CD14-positive monocyte (primary cell): Measurements from ENCODE around the gene ACBD6. TPM values are rescaled to one million over a fixed set of nuclear protein-coding genes. Genes with fewer than 3 reads are reported as not detected.

Source experiments
- DNase-seq, 3 donors: peaks; one replicate each; pipeline ENCODE4 v3.0.0-alpha.2; 2011 to 2022
- H2AFZ ChIP-seq: 2 replicates; pipeline ENCODE4 v1.6.0; 2012; ENCODE audit warnings: mild to moderate bottlenecking, low read depth, low read length, inconsistent platforms; ENCODE audit not compliant: insufficient read depth, poor library complexity, severe bottlenecking
- H3K27ac ChIP-seq, 2 donors: 1 replicate in 1 of 2; 2 replicates in 1 of 2; pipeline ENCODE4 v1.5.1; 2012 to 2013; ENCODE audit warnings: low read length in 2 of 2, control low read depth in 1 of 2, inconsistent platforms in 1 of 2, low read depth in 1 of 2, mild to moderate bottlenecking in 1 of 2
- H3K27me3 ChIP-seq, 2 donors: one replicate each; pipeline versions ENCODE4 v1.6.0 to v1.6.1; 2011 to 2013; ENCODE audit warnings: low read length in 2 of 2; ENCODE audit not compliant: control insufficient read depth in 2 of 2, insufficient read depth in 2 of 2
- H3K36me3 ChIP-seq, 2 donors: replicated peaks in 1 of 2; 1 replicate in 1 of 2; 2 replicates in 1 of 2; pipeline versions ENCODE4 v1.5.1 to v1.6.1; 2012 to 2013; ENCODE audit warnings: low read length in 2 of 2, control low read depth in 1 of 2, inconsistent platforms in 1 of 2, mild to moderate bottlenecking in 1 of 2; ENCODE audit not compliant: insufficient read depth in 2 of 2, control insufficient read depth in 1 of 2
- H3K4me1 ChIP-seq, 2 donors: 1 replicate in 1 of 2; 2 replicates in 1 of 2; pipeline versions ENCODE4 v1.5.1 to v1.6.1; 2012 to 2013; ENCODE audit warnings: low read length in 2 of 2, control low read depth in 1 of 2, inconsistent platforms in 1 of 2, mild to moderate bottlenecking in 1 of 2, moderate library complexity in 1 of 2; ENCODE audit not compliant: insufficient read depth in 2 of 2, control insufficient read depth in 1 of 2
- H3K4me2 ChIP-seq: replicated peaks from 2 replicates; pipeline ENCODE3; 2012; ENCODE audit warnings: low read length, moderate library complexity, mild to moderate bottlenecking; ENCODE audit not compliant: poor library complexity, severe bottlenecking; ENCODE audit errors: extremely low read depth
- H3K4me3 ChIP-seq, 3 experiments: fragments of 200-600 bp in 1 of 3; sonication (generic) in 1 of 3; replicated peaks in 1 of 3; 1 replicate in 2 of 3; 2 replicates in 1 of 3; pipeline ENCODE4 v1.5.1; 2011 to 2013; ENCODE audit warnings: low read length in 3 of 3, mild to moderate bottlenecking in 3 of 3, control low read depth in 2 of 3, low read depth in 2 of 3, inconsistent platforms in 1 of 3, moderate library complexity in 1 of 3
- H3K79me2 ChIP-seq: 2 replicates; pipeline ENCODE4 v1.6.0; 2012; ENCODE audit warnings: mild to moderate bottlenecking, control low read depth, inconsistent platforms, low read length, moderate library complexity; ENCODE audit not compliant: insufficient read depth
- H3K9ac ChIP-seq: 2 replicates; pipeline ENCODE4 v1.6.0; 2017; ENCODE audit warnings: low read length, mild to moderate bottlenecking; ENCODE audit not compliant: insufficient read depth, poor library complexity, severe bottlenecking
- H3K9me3 ChIP-seq, 2 donors: replicated peaks in 1 of 2; 1 replicate in 1 of 2; 2 replicates in 1 of 2; pipeline versions ENCODE4 v1.5.1 to v1.6.1; 2012 to 2013; ENCODE audit warnings: low read length in 2 of 2, control low read depth in 1 of 2; ENCODE audit not compliant: control insufficient read depth in 1 of 2, insufficient read depth in 1 of 2
- H4K20me1 ChIP-seq: 2 replicates; pipeline ENCODE4 v1.6.0; 2012; ENCODE audit warnings: mild to moderate bottlenecking, low read length, control low read depth, moderate library complexity; ENCODE audit not compliant: insufficient read depth
- H3K27ac Mint-ChIP-seq, 7 donors: one replicate each; pipeline ENCODE4 v1.8.0; 2020; ENCODE audit warnings: mild to moderate bottlenecking in 7 of 7, mixed read lengths in 7 of 7, moderate library complexity in 6 of 7, inconsistent platforms in 2 of 7
- H3K27me3 Mint-ChIP-seq, 3 donors: one replicate each; pipeline ENCODE4 v1.8.0; 2021 to 2022; ENCODE audit warnings: low read depth in 3 of 3, mild to moderate bottlenecking in 3 of 3, mixed read lengths in 3 of 3, moderate library complexity in 3 of 3, inconsistent platforms in 1 of 3
- H3K36me3 Mint-ChIP-seq, 2 donors: one replicate each; pipeline ENCODE4 v1.8.0; 2020; ENCODE audit warnings: mixed read lengths in 2 of 2, inconsistent platforms in 1 of 2, mild to moderate bottlenecking in 1 of 2
- H3K4me1 Mint-ChIP-seq: one replicate; pipeline ENCODE4 v1.8.0; 2020; ENCODE audit warnings: mild to moderate bottlenecking, mixed read lengths
- H3K4me3 Mint-ChIP-seq, 2 donors: one replicate each; pipeline ENCODE4 v1.8.0; 2020; ENCODE audit warnings: mild to moderate bottlenecking in 2 of 2, mixed read lengths in 2 of 2, moderate library complexity in 1 of 2
- H3K9me3 Mint-ChIP-seq, 7 donors: one replicate each; pipeline ENCODE4 v1.8.0; 2020 to 2022; ENCODE audit warnings: mixed read lengths in 7 of 7, mild to moderate bottlenecking in 6 of 7, moderate library complexity in 6 of 7, inconsistent platforms in 2 of 7
- WGBS: methylation state at CpG from one replicate; pipeline ENCODE4 v1.1.5; 2013; ENCODE audit warnings: missing lambda C conversion rate; ENCODE audit not compliant: insufficient coverage; 5-methylcytosine and 5-hydroxymethylcytosine counted together
- intact Hi-C, 2 donors: fragments of 100-400 bp; cut with micrococcal nuclease; formaldehyde crosslinking; loops; one replicate each; pipeline versions ENCODE4 v1.15.0 to v1.15.1; 2023
- polyA plus RNA-seq, 3 donors: library from polyadenylated mRNA; depleted of rRNA in 1 of 3; unstranded in 2 of 3; stranded (reverse) in 1 of 3; fragments of 300-500 nt in 2 of 3; fragments of >200 nt in 1 of 3; fragmentation: Illumina TruSeq in 2 of 3; gene quantifications; 1 replicate in 2 of 3; 2 replicates in 1 of 3; pipeline ENCODE4 v1.2.3, GENCODE V29; 2012 to 2021
- TF ChIP-seq, protein P1 (sequence below): fragments of 200-600 bp; IDR thresholded peaks from one replicate; pipeline ENCODE4 v1.8.0; 2022; ENCODE audit warnings: antibody characterized with exemption, mild to moderate bottlenecking

Gene ACBD6
- polyA plus RNA-seq, 3 donors = 19.3 to 35.3 (median 19.7) TPM

DNA sequence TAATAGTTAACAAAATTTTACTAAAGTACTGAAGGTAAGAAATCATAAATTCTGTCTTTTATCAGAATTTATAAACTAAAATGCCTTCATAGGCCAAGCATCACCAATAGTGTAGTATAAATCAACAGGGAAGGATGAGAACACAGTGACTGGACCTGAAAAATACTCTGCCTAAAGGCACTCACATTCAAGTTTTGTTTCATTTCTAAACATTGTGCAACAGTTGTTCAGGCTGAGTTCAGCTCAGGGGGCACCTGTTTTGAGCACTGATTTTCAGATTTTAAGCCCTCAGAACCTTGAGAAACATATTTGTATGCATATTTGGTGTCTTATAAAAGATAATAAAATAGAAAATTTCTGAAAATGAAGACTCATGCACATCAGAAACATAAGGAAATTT is 12.4 kb downstream of the ACBD6 start:
- Histone ChIP-seq H3K27ac (no peak overlapping the region), H3K36me3 (peaks cover 33 to 70% of the 10 kb centered on the region in 2 donors), H3K4me1 (no peaks in the 10 kb centered on the region), H2AFZ (no peak overlapping the region), H3K4me2 (no peak overlapping the region), H3K9ac (no peak overlapping the region), H3K27me3 (no peaks in the 10 kb centered on the region), H3K79me2 (no peaks in the 10 kb centered on the region), H4K20me1 (no peaks in the 10 kb centered on the region), H3K9me3 (no peaks in the 10 kb centered on the region), H3K4me3 (no peak overlapping the region)
- no peak for DNase-seq
- Mint-ChIP-seq H3K4me1 (peaks cover 2% of the 10 kb centered on the region), H3K36me3 (peaks cover 54 to 58% of the 10 kb centered on the region in 2 donors), H3K27ac (no peak overlapping the region), H3K9me3 (no peaks in the 10 kb centered on the region), H3K27me3 (peaks cover 0 to 2% (median 0%) of the 10 kb centered on the region in 3 donors), H3K4me3 (no peak overlapping the region)
- intact Hi-C loops = loop anchor here in 1 of 2 donors (10.0 kb wide), 1 partner anchor 75 kb away; no protein-coding TSS in a partner anchor
- TF ChIP-seq, protein P1, sequence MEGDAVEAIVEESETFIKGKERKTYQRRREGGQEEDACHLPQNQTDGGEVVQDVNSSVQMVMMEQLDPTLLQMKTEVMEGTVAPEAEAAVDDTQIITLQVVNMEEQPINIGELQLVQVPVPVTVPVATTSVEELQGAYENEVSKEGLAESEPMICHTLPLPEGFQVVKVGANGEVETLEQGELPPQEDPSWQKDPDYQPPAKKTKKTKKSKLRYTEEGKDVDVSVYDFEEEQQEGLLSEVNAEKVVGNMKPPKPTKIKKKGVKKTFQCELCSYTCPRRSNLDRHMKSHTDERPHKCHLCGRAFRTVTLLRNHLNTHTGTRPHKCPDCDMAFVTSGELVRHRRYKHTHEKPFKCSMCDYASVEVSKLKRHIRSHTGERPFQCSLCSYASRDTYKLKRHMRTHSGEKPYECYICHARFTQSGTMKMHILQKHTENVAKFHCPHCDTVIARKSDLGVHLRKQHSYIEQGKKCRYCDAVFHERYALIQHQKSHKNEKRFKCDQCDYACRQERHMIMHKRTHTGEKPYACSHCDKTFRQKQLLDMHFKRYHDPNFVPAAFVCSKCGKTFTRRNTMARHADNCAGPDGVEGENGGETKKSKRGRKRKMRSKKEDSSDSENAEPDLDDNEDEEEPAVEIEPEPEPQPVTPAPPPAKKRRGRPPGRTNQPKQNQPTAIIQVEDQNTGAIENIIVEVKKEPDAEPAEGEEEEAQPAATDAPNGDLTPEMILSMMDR = no peak

DNA sequence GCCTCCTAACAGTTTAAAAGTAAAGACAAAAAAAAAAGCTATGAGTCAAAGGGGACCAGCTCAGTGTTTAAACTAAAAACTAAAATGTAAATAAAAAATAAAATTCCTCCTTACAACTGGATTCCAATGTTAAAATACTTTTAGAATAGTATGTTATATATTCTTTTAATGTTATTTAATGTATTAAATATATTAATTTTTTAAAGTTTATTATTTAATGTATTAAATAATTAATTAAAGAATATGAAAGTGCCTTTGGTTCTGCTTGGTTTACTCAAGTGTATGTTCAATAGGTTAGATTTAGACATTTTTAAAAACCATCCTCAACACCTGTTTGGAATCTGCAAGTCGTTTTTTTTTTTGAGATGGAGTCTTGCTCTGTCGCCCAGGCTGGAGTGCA is 13.1 kb downstream of the ACBD6 start:
- TF ChIP-seq, protein P1 = no peak
- no peaks in the 10 kb centered on the region for H3K4me1 ChIP-seq
- no peak overlapping the region for H3K9ac ChIP-seq
- no peaks in the 10 kb centered on the region for H3K9me3 Mint-ChIP-seq
- H3K36me3 Mint-ChIP-seq = peaks cover 49 to 59% of the 10 kb centered on the region in 2 donors
- WGBS = 94% methylated on average over 2 of the region's 2 CpGs
- no peak overlapping the region for H3K27ac Mint-ChIP-seq
- H3K27me3 Mint-ChIP-seq = peaks cover 0 to 3% (median 0%) of the 10 kb centered on the region in 3 donors
- H3K4me1 Mint-ChIP-seq = no peaks in the 10 kb centered on the region
- no peak overlapping the region for H3K27ac ChIP-seq
- no peaks in the 10 kb centered on the region for H3K27me3 ChIP-seq
- no peak for DNase-seq
- H3K4me3 ChIP-seq = no peak overlapping the region
- H2AFZ ChIP-seq = no peak overlapping the region
- no peaks in the 10 kb centered on the region for H3K9me3 ChIP-seq
- peaks cover 33 to 67% of the 10 kb centered on the region in 2 donors for H3K36me3 ChIP-seq
- H3K4me2 ChIP-seq = no peak overlapping the region
- intact Hi-C loops = loop anchor here in 1 of 2 donors (10.0 kb wide), 1 partner anchor 75 kb away; no protein-coding TSS in a partner anchor
- H3K79me2 ChIP-seq = no peaks in the 10 kb centered on the region
- H3K4me3 Mint-ChIP-seq = no peak overlapping the region
- H4K20me1 ChIP-seq = no peaks in the 10 kb centered on the region
